ENCODE measurements around the gene EBPL. TPM values are rescaled to one million over a fixed set of nuclear protein-coding genes. Genes with fewer than 3 reads are reported as not detected.

The EBPL gene
- total RNA-seq, 2 donors from 2014 or later = 50.0 to 77.6 TPM

GRCh38 chr13:49638744-49639072 is 52.6 kb downstream of the EBPL start:
- intact Hi-C loops (cut with DNase I) = no loop called here
- Histone ChIP-seq H3K9ac (ENCODE audit: low read depth in 2 of 2, low read length in 2 of 2) (no peak overlapping the region), H3K27ac (no peak overlapping the region), H3K4me3 (no peak overlapping the region), H3K9me3 (no peaks in the 10 kb centered on the region), H3K36me3 (no peaks in the 10 kb centered on the region), H3K4me1 (no peaks in the 10 kb centered on the region), H3K27me3 (no peaks in the 10 kb centered on the region)
- TF ChIP-seq CTCF (IDR thresholded peaks at IDR 0.05) = no peak
- DNase-seq = no peak

- Histone ChIP-seq H3K4me1 (no peaks in the 10 kb centered on the region), H3K36me3 (no peaks in the 10 kb centered on the region), H3K9me3 (no peaks in the 10 kb centered on the region), H3K9ac (ENCODE audit: low read depth in 2 of 2, low read length in 2 of 2) (no peak overlapping the region), H3K27me3 (no peaks in the 10 kb centered on the region), H3K27ac (no peak overlapping the region), H3K4me3 (no peak overlapping the region)
- intact Hi-C loops (cut with DNase I) = no loop called here
- no peak for DNase-seq
- TF ChIP-seq CTCF (IDR thresholded peaks at IDR 0.05) = no peak
Measured at GRCh38 chr13:49638030-49638743, 53.1 kb downstream of the EBPL start.

- H3K27ac ChIP-seq = no peak overlapping the region
- DNase-seq = no peak
- no peaks in the 10 kb centered on the region for H3K4me1 ChIP-seq
- no peaks in the 10 kb centered on the region for H3K36me3 ChIP-seq
- H3K4me3 ChIP-seq = no peak overlapping the region
- no peak overlapping the region for H3K9ac ChIP-seq (ENCODE audit: low read depth in 2 of 2, low read length in 2 of 2)
- no peaks in the 10 kb centered on the region for H3K9me3 ChIP-seq
- no peak for TF ChIP-seq CTCF (IDR thresholded peaks at IDR 0.05)
- intact Hi-C loops (cut with DNase I) = no loop called here
- no peaks in the 10 kb centered on the region for H3K27me3 ChIP-seq
Measured at GRCh38 chr13:49636705-49637104, 54.6 kb downstream of the EBPL start.

- no peak for DNase-seq
- intact Hi-C loops (cut with DNase I) = no loop called here
- no peak overlapping the region for H3K27ac ChIP-seq
- H3K4me3 ChIP-seq = no peak overlapping the region
- H3K27me3 ChIP-seq = no peaks in the 10 kb centered on the region
- TF ChIP-seq CTCF (IDR thresholded peaks at IDR 0.05) = no peak
- no peaks in the 10 kb centered on the region for H3K4me1 ChIP-seq
- H3K9ac ChIP-seq (ENCODE audit: low read depth in 2 of 2, low read length in 2 of 2) = no peak overlapping the region
- no peaks in the 10 kb centered on the region for H3K9me3 ChIP-seq
- H3K36me3 ChIP-seq = no peaks in the 10 kb centered on the region
Measured at GRCh38 chr13:49635599-49636433, 55.5 kb downstream of the EBPL start.

GRCh38 chr13:49633710-49634109 is 57.6 kb downstream of the EBPL start:
- TF ChIP-seq CTCF (IDR thresholded peaks at IDR 0.05) = no peak
- H3K4me1 ChIP-seq = no peaks in the 10 kb centered on the region
- no peak overlapping the region for H3K27ac ChIP-seq

More at GRCh38 chr13:49633710-49634109, 57.6 kb downstream of the EBPL start:
- Histone ChIP-seq H3K27me3 (no peaks in the 10 kb centered on the region), H3K36me3 (no peaks in the 10 kb centered on the region), H3K9ac (ENCODE audit: low read depth in 2 of 2, low read length in 2 of 2) (no peak overlapping the region), H3K9me3 (no peaks in the 10 kb centered on the region), H3K4me3 (no peak overlapping the region)
- DNase-seq = no peak
- intact Hi-C loops (cut with DNase I) = no loop called here

All from colonic mucosa (tissue), 4 donors.